Ovary (tissue), 3 donors: Measurements from ENCODE around the gene WNT3.

Experiments
- CTCF ChIP-seq, 3 donors: fragments of 450-650 bp in 2 of 3; fragments of 200-600 bp in 1 of 3; IDR thresholded peaks; one replicate each; pipeline versions ENCODE4 v1.5.1 to v1.8.0; 2016 to 2022; ENCODE audit warnings: antibody characterized with exemption in 3 of 3, mild to moderate bottlenecking in 1 of 3
- EP300 ChIP-seq: sonication (generic); formaldehyde crosslinking; IDR thresholded peaks from one replicate; pipeline ENCODE4 v1.6.1; 2017; ENCODE audit warnings: antibody characterized with exemption
- POLR2A ChIP-seq: fragments of 450-650 bp; IDR thresholded peaks from one replicate; pipeline ENCODE4 v1.6.1; 2017; ENCODE audit warnings: antibody characterized with exemption, mild to moderate bottlenecking, moderate library complexity
- donor health status: DM: no; HTN: no; CAD: no.

GRCh38 chr17:46717999-46718398 is 100.5 kb downstream of the WNT3 start:
- TF ChIP-seq CTCF (IDR thresholded peaks at IDR 0.05), result no peak
- TF ChIP-seq POLR2A, result no peak
- no peak for TF ChIP-seq EP300
